Measurements from ENCODE around the gene VCAM1.

GRCh38 chr1:100708476-100709062 is 11.0 kb upstream of the VCAM1 start:
- TF ChIP-seq CTCF (IDR thresholded peaks at IDR 0.05; ENCODE audit: insufficient read depth, low read length) (no peak), REST (IDR thresholded peaks at IDR 0.05; ENCODE audit: insufficient replicate concordance, low read depth) (no peak)

Data from HL-60 (cell line).